BJ (cell line): ENCODE data around the gene CYP24A1. TPM values are rescaled to one million over a fixed set of nuclear protein-coding genes. Genes with fewer than 3 reads are reported as not detected.

Source experiments
- CTCF ChIA-PET: fragments of 350-600 bp; formaldehyde crosslinking; extraction: SDS; loops from one replicate; lab custom pipeline; 2021; ENCODE audit warnings: antibody characterized with exemption, inconsistent platforms; lab: Yijun Ruan, JAX
- POLR2A ChIA-PET: fragments of 300-600 bp; sonication (Branson Sonifier 250); formaldehyde crosslinking; extraction: SDS; loops from one replicate; lab custom pipeline; 2021; ENCODE audit warnings: antibody characterized with exemption; lab: Charles Lee
- DNase-seq: peaks from one replicate; pipeline ENCODE4 v3.0.0-alpha.2; 2011; ENCODE audit warnings: low read depth
- H3K27me3 ChIP-seq: 2 replicates; pipeline ENCODE4 v1.6.0; 2011; ENCODE audit warnings: low read length; ENCODE audit not compliant: control insufficient read depth, insufficient read depth
- H3K36me3 ChIP-seq: 2 replicates; pipeline ENCODE4 v1.5.1; 2011; ENCODE audit warnings: low read length; ENCODE audit not compliant: control insufficient read depth, insufficient read depth
- H3K4me3 ChIP-seq: 2 replicates; pipeline ENCODE4 v1.5.1; 2011; ENCODE audit warnings: low read depth, mild to moderate bottlenecking, control low read depth, low read length
- polyA plus RNA-seq: library from polyadenylated mRNA; depleted of rRNA; stranded (reverse); fragments of >200 nt; gene quantifications from 2 replicates; pipeline ENCODE4 v1.2.3, GENCODE V29; 2011
- TF ChIP-seq, protein P1 (sequence below): IDR thresholded peaks from 2 replicates; pipeline ENCODE4 v1.5.1; 2011; ENCODE audit warnings: low read depth, mild to moderate bottlenecking, control low read depth, inconsistent platforms, low read length, moderate library complexity; ENCODE audit not compliant: insufficient read depth

Gene CYP24A1
- polyA plus RNA-seq, 1 experiment, result 0.10 TPM

DNA sequence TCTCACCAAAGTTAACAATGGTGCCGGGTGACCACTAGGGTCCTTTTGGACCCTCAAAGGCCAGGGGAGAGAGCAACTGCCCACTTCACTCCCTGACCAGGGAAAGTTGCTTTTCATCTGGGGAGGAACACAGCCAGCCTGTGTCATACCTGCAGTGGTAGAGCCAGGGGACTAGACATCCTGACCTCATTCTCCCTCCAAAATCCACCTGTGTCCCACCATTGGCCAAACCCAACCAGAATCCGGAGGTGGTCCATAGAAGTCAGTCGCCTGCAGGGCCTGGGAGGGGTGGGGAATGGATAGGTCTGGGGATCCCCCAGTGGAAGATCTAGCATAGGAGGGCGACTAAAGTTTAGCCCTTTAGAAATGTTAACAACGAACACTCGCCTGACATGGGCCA is 46.9 kb upstream of the CYP24A1 start:
- ChIA-PET POLR2A (no interaction called here), CTCF (interaction anchor here (0.7 to 1.5 kb wide), 2 partner anchors 20 to 432 kb away, joined by 3 to 4 read pairs; no protein-coding TSS in a partner anchor)
- TF ChIP-seq, protein P1, sequence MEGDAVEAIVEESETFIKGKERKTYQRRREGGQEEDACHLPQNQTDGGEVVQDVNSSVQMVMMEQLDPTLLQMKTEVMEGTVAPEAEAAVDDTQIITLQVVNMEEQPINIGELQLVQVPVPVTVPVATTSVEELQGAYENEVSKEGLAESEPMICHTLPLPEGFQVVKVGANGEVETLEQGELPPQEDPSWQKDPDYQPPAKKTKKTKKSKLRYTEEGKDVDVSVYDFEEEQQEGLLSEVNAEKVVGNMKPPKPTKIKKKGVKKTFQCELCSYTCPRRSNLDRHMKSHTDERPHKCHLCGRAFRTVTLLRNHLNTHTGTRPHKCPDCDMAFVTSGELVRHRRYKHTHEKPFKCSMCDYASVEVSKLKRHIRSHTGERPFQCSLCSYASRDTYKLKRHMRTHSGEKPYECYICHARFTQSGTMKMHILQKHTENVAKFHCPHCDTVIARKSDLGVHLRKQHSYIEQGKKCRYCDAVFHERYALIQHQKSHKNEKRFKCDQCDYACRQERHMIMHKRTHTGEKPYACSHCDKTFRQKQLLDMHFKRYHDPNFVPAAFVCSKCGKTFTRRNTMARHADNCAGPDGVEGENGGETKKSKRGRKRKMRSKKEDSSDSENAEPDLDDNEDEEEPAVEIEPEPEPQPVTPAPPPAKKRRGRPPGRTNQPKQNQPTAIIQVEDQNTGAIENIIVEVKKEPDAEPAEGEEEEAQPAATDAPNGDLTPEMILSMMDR, result no peak

DNA sequence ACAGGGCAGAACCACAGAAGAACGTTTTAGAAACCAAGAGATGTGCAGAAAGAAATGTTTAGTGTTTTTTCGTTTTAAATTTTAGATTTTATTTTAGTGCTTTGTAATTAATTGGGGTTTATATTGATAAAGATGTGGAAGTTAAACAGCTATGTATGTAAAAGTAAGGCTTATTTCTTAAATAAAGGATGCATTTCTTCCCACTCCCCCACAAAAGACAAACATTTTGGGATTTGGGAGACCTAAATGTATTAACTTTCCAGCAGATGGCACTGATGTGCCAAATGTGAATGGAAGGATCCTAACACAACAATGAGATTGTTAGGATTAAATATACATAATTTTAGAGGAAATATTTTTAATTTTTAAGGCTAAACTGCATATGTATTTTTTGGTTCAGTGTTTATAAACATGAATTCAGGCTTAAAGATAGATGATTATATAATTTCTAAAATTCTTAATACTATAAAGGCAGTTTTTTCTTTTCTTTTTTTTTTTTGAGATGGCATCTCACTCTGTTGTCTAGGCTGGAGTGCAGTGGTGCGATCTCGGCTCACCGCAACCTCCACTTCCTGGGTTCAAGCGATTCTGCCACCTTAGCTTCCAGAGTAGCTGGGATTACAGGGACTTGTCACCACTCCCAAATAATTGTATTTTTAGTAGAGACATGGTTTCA is 46.1 kb upstream of the CYP24A1 start:
- Histone ChIP-seq H3K36me3 (peaks cover 3% of the 10 kb centered on the region), H3K4me3 (no peak overlapping the region), H3K27me3 (no peaks in the 10 kb centered on the region)
- TF ChIP-seq, protein P1, result peak; percentile 61
- no peak for DNase-seq
- CTCF ChIA-PET, result interaction anchor here (0.8 to 2.9 kb wide), 8 partner anchors 12 to 428 kb away, joined by 3 to 20 read pairs (median 8); partner anchors contain the start of gene PFDN4
- POLR2A ChIA-PET, result no interaction called here

More for the DNA sequence above, 46.9 kb upstream of the CYP24A1 start:
- Histone ChIP-seq H3K4me3 (no peak overlapping the region), H3K27me3 (no peaks in the 10 kb centered on the region), H3K36me3 (peaks cover 3% of the 10 kb centered on the region)
- DNase-seq, result no peak

DNA sequence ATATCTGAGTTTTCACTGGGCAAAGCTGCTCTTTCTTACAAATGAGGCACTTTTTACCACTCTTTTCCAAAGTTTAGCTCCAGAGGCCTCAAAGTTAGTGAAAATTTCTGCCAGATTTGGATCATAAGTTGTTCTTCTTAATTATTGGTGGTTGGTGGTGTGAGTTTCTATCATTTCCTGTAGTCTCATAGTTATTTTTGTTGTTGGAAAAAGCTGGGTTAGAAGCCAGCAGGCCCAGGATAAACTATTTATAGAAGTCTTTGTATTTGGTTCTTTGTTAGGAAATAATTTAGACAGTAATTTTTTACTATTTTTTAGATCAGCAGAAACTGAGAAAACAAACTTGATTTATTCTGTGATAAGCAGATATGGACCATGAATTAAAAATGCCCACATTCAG is 44.7 kb upstream of the CYP24A1 start:
- ChIA-PET CTCF (interaction anchor here (0.8 to 2.9 kb wide), 5 partner anchors 10 to 432 kb away, joined by 3 to 20 read pairs (median 16); partner anchors contain the start of gene PFDN4), POLR2A (no interaction called here)
- H3K4me3 ChIP-seq, result no peak overlapping the region
- DNase-seq, result no peak
- peaks cover 5% of the 10 kb centered on the region for H3K36me3 ChIP-seq
- no peaks in the 10 kb centered on the region for H3K27me3 ChIP-seq
- TF ChIP-seq, protein P1, result no peak

DNA sequence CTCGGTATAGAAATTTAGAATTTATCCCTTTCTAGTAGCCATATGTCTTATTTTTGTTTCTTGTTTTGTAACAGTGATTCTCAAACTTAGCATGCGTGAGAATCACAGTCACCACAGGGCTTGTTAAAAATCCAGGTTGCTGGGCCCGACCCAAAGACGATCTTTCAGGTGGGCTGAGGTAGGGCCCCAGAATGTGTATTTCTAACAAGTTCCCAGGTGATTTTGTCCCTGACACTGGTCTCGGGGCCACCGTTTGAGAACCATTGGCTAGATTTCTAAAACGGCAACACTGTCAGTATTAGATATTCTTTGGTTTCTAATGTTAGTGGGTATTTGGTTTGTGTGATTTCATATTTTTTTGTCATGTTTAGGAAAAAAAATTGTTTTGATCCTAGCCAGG is 44.0 kb upstream of the CYP24A1 start:
- TF ChIP-seq, protein P1, result no peak
- DNase-seq, result no peak
- H3K36me3 ChIP-seq, result peaks cover 5% of the 10 kb centered on the region
- no peaks in the 10 kb centered on the region for H3K27me3 ChIP-seq
- POLR2A ChIA-PET, result no interaction called here
- no peak overlapping the region for H3K4me3 ChIP-seq
- CTCF ChIA-PET, result interaction anchor here (0.8 to 2.9 kb wide), 3 partner anchors 10 to 433 kb away, joined by 4 to 17 read pairs (median 16); partner anchors contain the start of gene PFDN4

DNA sequence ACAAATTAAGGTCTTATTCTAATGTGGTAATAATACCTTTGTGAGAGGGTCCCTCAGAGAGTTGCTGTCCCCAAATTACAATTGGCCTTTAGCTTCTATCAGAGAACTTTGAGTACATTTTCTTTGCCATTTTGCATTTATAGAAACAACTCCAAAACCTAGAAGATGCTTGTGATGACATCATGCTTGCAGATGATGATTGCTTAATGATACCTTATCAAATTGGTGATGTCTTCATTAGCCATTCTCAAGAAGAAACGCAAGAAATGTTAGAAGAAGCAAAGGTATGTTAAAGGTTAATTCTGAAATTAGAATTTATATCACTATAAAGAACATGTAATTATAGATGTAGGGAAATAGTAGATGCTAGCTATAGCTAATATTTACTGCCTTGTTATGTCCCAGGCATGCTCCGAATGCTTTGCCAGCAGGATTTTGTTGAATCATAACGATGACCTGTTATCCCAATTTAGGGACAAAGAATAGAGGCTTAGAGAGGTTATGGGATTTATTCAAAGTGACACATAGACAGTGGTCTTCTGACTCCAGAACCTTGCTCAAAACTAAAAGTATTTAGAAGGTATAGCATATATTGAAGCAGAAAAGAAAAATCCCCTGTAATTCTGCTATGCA is 41.5 kb upstream of the CYP24A1 start:
- DNase-seq, result no peak
- TF ChIP-seq, protein P1, result no peak
- no peaks in the 10 kb centered on the region for H3K27me3 ChIP-seq
- peaks cover 5% of the 10 kb centered on the region for H3K36me3 ChIP-seq
- POLR2A ChIA-PET, result no interaction called here
- H3K4me3 ChIP-seq, result no peak overlapping the region
- CTCF ChIA-PET, result interaction anchor here (0.7 to 3.0 kb wide), 2 partner anchors 435 to 448 kb away, joined by 3 to 12 read pairs; no protein-coding TSS in a partner anchor
